ENCODE data around the gene DIABLO.
A peak's percentile ranks its signal among the peaks of the same experiment; 100 is the strongest.
"Not testable (repeated sequence)": the region's sequence is repeated elsewhere in the genome, so short reads cannot be mapped to it uniquely, and the experiment has no call there.

Gene DIABLO

DNA sequence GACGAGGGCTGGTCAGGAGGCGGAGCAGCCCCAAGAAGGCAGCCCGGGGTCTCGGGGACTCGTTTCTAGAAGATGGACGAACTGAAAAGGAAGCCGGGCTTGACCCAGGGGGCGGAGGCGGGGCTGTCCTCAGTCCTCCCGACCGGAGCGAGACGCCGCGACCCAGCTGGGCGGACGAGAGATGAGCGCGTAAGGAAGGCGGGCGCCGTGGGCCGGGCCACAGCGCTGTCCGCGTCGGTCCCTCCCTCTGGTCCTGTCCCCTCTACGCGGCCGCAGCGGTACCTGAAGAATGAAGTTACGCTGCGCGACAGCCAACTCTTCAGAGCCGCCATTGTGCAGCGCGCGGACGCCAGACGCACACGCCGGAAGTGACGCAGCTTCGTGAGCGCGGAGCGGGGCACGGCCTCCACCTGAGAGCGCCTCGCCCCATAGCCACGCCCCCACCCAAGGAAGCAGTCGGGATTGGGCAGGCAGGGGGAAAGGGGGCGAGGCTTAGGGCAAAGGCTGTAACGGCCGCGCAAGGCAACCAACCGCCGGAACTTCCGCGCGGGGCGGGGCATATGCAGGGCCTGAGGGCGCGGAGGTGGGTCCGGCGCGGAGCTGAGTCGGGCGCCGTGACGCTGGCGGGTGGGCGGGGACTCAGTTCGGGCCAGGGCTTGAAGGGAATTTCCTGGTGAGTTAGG, at the start of gene DIABLO:
DIABLO (minus strand) TSS at position 370 of the 683 bp plus-strand sequence; CDS start at position 332, 38 bp downstream.
- peak; percentile 100 for DNase-seq (ENCODE audit: low spot score)

DNA sequence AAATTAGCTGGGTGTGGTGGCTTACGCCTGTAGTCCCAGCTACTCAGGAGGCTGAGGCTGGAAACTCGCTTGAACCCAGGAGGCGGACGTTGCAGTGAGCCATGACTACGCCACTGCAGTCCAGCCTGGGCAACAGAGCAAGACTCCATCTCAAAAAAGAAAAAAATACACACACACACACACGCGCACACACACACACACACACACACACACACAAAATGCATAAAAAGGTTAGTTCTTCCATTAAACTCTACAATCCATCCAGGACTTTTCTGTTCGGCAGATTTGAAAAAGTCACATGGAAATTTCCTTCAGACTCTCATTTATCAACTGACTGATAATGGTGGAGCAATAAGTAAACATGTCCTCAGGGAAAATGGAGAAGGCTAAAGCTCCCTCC, 49.6 kb upstream of the DIABLO start:
- DNase-seq (ENCODE audit: low spot score), result no peak

DNA sequence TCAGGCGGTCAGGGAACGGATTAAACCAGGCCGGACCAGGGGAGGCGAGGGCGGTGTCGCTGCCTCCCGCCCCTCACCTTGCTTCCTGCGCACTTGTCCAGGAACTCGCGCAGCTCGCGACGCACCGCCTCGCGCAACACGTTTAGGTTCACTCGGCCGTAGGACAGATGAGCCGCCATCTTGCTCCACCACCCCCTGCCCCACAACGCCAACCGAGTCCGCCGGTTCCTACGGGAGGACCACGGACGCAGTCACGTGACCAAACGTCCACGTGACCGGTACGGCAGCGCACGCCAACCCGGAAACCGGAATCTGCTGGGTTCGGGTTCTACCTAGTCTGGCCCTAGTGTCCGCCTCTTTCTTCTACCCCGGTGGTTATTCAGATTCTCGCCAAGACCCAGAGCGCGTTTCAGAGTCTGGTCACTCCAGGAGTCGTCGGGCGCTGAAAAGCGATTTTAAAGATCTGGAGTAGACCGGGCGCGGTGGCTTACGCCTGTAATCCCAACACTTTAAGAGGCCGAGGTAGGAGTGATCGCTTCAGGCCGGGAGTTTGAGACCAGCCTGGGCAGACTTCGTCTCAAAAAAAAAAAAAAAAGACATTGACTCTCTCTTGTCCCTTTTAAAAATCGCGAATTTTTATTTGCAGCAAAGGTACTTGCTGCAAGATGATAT, 40.5 kb upstream of the DIABLO start, which contains the start of gene VPS33A:
VPS33A (minus strand) TSS at position 265 of the 672 bp plus-strand sequence; CDS start at position 179, 86 bp downstream.
- DNase-seq (ENCODE audit: low spot score), result peak; percentile 92

DNA sequence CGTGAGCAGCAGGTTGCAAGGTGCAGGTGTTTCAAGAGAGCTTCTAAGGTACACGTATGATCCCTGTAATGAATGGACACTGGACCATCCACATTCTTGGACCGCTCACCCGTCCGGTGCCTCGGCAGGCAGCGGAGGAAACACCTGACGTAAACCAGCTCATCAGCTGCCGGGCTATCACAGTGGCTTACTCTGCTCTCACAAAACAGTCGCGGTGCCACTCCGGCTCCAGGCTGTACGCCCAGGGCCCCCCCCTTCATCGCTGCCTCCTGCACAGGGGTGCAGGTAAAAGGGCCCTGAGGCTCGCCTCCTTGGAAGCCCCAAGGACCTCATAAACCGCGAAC, 40.0 kb upstream of the DIABLO start:
- peak; percentile 46 for DNase-seq (ENCODE audit: low spot score)

DNA sequence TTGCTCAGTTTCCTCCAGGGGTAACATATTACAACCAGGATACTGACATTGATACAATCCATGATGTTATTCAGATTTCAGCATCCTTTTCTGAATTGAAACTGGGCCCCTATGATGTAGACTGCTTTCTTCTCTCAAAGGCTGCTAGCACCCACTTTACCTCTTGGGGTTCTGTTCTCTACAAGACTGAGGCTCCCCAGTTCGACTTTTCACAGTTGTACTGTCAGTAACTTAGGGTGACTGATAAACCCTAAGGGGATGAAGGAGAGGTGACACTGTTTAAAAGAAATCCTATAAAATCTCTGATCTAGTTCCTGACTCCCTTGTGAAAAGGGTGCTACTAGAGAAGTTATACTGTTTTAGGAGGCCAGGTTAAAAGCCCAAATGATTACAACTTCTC, 39.6 kb upstream of the DIABLO start:
- peak; percentile 24 for DNase-seq (ENCODE audit: low spot score)

DNA sequence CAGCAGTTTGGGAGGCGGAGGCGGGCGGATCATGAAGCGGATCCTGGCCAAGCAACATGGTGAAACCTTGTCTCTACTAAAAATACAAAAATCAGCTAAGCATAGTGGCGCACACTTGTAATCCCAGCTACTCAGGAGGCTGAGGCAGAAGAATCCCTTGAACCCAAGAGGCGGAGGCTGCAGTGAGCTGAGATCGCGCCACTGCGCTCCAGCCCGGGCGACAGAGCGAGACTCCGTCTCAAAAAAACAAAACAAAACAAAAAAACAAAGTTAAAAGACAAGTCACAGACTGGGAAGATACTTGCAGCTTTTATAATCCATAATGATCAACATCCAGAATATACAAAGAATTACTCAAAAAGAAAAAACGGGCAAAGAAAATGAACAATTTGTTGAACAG, 34.9 kb upstream of the DIABLO start:
- not testable (repeated sequence) for DNase-seq (ENCODE audit: low spot score)

DNA sequence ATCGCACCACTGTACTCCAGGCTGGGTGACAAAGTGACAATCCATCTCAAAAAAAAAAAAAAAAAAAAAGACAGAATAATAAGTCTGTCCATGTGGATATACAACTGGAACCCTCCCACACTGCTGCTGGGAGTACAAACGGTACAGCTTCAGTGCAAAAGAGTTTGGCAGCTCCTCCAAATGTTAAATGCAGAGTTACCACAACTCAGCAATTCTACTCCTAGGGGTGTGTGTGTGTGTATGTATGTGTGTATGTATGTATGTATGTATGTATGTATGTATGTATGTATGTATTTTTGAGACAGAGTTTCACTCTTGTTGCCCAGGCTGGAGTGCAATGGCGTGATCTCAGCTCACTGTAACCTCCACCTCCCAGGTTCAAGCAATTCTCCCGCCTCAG, 33.1 kb upstream of the DIABLO start:
- not testable (repeated sequence) for DNase-seq (ENCODE audit: low spot score)

DNA sequence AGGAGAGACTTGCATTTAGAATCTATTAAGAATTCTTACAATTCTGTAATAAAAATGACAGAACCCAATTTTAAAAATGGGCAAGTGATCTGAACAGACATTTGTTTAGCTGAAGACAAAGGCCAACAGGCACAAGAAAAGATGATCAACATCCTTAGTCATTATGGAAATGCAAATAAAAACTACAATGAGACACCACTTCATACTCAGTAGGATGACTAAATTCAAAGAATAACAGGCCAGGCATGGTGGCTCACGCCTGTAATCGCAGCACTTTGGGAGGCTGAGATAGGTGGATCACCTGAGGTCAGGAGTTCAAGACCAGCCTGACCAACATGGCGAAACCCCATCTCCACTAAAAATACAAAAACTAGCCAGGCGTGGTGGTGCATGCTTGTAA, 32.6 kb upstream of the DIABLO start:
- not testable (repeated sequence) for DNase-seq (ENCODE audit: low spot score)

DNA sequence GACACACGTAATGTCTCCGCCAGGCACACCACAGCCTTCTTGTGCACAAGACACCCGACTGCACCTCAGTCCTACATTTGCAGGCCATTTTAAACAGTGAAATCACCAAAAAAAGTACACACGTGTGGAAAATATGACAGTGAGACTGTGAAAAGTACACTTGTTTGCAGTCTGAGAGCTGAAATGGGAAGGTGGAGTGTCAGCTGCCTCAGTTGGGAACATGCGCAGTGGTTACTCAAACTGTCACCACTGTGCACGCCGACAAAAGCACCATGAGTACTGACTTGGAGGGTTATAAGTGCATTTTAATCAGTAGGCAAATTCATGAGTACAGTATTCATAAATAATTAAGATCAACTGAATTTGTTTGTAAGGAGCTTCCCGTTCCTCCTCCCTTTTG, 24.7 kb upstream of the DIABLO start:
- no peak for DNase-seq (ENCODE audit: low spot score)

DNA sequence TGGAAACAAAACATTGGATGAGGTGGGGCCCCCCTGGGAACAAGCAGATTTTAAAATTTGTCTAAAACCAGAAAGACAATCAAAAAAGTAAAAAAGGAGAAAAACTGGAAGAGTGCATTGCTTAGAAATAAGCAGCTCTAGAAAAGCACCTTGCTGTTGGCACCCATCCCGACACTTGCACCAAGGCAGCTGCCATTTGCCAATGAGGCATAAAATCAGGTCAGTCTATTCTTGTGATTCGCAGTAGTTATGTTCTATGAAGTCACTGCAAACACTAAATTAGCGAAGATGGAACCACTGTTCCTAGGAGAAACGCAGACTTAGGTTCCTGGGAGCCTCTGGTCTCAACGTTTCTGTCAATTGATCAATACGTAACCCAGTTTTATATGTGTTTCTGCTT, 24.2 kb upstream of the DIABLO start:
- DNase-seq (ENCODE audit: low spot score), result no peak

DNA sequence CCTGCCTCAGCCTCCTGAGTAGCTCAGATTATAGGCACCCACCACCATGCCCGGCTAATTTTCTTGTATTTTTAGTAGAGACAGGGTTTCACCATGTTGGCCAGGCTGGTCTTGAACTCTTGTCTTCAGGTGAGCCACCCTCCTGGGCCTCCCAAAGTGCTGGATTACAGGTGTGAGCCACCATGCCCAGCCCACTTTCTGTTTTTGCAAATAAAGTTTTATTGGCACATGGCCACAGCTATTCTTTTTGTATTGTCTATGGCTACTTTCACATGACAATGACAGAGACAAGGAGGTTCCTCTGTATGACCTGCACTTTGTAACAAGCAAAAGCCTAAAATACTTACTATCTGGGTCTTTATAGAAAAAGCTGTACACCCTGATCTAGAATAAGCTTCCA, 19.7 kb upstream of the DIABLO start:
- no peak for DNase-seq (ENCODE audit: low spot score)

DNA sequence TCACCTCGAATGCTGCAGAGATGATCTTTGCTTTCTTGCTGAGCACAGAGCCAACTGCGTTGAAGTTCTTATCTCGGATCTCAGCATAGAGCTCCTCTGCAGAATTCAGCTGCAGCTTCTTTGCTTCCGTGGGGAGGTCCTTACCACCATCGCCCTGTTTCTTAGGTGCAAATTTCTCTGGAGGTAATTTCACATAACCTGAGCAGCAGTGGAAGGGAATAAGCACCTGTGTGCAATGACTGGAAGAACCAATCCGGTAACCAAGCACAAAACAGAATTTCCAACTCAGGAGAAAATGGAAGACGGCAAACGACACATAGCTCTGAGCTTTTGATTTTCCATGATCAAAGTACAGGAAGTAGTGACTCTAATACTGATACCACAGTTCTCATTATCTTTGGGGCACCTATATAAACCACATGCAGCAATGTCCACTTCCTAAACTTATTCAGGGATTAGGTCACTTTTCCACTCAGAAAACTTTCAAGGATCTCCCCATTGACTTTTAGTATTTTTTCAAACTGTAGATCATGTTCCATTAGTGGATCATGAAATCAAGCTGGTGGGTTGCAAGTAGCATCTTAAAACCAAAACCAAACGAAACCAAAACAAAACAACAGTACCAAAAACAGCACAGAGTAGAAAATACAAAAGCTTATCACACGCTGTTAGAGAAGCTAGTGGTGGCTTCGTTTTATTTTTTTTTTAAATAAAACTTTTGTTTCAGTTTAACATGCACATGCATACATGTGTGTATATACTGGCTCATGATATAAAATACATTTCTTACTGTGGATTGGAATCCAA, 18.9 kb upstream of the DIABLO start:
- DNase-seq (ENCODE audit: low spot score), result peak; percentile 51

DNA sequence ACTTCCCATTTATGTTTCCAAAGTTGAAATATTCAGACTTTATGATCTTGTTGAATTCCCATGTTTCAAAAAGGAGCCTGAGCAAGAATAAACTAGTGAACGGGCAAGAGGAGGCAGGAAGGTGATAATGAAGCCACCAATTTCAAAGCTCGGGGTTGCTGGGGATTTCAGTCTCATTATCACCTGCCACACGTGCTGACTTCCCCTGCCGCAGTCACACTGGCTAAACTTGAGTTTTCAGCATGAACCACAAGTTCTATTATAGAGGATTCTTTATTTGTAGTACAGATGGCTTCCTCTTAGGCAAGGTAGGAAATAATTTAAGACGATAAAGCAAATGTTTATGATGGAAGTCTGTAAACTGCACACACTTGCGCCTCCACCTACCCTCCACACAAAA, 18.1 kb upstream of the DIABLO start:
- DNase-seq (ENCODE audit: low spot score), result peak; percentile 43

DNA sequence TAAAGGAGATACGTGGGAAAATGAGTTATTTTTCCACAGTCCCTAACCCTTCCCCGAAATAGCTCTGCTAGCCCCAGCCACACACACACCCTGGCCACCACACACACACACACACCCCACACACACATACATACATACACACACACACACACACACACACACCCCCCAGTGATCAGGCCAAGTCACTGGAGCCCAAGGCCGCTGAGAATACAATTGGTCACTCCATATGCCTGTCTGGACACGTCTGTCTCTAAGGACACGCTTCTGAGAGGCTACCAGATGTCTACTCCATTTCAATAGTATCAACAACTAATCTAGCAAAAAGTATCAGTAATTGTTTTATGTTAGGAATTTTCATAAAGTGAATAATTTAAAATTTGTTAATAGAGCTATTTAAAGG, 13.0 kb upstream of the DIABLO start:
- DNase-seq (ENCODE audit: low spot score), result no peak

DNA sequence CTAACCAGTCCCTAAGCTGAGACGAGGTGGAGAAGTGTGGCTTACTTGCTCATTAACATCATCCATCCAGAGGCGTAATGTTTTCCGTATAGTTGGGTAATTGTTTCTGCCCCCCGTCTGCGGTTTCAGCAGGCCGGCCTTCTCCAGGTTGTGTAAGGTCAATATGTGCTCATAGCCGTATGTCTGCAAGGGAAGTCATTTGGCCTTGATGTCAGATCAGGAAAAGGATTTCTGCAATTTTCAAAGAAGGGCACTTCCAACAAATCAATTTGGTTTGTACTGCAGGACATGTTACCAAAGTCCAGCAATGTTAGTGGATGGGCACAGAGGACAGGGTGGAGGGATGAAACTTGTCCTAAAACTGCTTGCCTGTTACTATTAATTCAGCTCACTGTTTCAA, 9.9 kb upstream of the DIABLO start:
- no peak for DNase-seq (ENCODE audit: low spot score)

DNA sequence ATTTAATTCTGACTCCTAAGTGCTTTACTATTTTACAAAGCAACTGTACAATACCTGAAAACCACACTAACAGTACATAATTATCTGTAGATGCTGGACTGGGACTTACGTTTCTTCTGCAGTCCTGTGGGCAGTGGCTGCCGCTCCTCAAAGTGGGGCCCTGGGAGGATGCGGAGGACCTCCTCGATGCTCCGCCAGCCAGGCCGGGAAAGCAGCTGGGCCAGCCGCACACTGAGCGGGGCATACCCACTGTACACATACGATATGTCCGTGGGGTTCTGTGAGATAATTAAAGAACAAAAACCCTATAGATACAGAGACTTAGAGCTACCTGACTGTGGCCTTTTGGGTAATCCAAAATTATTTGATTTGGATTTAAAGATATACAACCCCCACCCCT, 6.8 kb upstream of the DIABLO start:
- no peak for DNase-seq (ENCODE audit: low spot score)

DNA sequence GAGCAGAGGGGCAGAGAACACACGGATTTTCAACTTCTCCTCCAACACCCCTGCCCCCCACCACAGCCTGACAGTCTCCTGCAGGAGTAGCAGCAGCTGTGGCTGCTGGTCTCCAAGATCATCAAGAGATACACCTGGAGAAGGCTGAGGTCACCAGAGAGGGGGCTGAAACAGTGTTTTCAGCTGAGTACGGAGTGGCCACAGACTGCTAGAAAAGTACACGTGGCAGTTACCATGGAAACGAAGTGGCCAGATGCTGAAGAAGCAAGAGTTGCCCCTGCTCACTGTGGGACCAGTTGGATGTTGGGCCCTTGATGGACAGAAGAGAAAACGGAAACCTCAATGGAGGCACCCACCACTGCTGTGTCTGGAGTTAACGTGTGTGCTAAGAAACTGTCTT, 4.9 kb upstream of the DIABLO start:
- DNase-seq (ENCODE audit: low spot score), result no peak

DNA sequence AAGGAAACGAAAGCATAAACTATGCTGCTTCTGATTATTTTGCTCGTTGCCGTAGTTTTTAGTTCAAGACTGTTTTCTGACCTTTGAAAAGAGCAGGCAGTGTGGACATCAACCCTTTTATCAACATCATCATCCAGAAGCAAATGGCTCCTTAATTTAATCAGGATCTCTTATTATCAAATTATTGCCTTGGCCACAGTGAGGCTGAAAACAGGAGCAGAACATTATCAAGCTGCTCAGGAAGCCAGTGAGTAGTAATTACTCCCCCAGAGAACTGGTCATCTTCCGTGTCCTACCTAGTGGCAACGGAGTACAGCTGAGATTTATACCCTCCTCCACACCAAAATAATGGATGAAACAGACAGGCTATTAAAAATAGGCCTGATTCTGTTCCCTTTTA, 2.2 kb upstream of the DIABLO start:
- no peak for DNase-seq (ENCODE audit: low spot score)

DNA sequence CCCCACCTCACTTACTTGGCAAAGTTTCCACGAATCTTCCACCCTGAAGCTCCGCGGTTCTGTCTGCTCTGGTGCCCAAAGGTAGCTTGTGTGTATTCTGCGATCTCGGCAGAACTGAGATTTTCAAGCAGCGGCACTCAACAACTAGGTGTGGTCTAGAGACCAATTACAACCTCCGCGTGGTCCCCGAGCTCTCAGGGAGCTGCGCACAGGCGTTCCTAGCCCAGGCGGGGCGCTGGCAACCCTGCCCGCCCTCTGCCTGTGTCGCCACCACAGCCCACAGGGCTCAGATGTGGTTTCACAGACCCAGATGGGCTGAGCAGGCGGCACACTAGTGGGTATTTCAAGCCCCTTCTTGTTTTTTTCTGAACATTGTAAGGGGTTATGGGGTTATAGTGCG, 1.5 kb upstream of the DIABLO start:
- peak; percentile 78 for DNase-seq (ENCODE audit: low spot score)

DNA sequence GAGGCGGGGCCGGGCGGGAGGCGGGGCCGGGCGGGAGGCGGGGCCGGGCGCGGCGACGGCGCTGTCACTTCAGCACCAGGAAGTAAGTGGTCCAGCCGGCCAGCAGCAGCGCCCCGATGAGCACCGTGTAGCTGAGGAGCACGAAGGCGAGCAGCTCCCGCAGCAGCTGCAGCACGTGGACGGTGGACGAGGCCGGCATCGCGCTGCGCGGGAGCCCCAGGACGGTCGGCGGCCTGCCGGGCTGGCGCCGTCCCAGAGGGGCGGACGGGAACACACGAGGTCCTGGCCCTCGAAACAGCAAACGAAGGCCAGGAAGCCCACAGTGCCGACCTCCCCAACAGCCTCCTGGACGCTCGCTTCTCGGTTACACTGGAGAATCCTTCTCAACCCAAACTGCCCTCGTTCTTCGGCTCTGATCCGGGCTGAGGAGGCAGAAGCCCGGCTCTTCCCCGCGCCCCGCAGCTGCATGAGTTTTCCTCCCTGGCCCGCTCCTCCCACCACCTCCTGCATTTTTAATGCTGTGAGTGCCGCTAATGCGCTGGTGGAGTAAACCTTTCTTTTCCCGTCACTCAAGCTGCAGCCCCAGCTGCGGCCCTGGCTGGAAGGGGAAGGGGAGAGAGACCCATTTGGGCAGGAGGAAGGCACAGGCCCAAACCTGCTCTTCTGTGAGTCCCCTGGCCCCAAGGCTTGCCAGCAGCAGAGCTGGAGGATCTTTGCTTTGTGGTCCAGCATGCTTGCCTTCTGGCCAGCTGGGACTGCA, 694 bp upstream of the DIABLO start:
- no peak for DNase-seq (ENCODE audit: low spot score)

DNA sequence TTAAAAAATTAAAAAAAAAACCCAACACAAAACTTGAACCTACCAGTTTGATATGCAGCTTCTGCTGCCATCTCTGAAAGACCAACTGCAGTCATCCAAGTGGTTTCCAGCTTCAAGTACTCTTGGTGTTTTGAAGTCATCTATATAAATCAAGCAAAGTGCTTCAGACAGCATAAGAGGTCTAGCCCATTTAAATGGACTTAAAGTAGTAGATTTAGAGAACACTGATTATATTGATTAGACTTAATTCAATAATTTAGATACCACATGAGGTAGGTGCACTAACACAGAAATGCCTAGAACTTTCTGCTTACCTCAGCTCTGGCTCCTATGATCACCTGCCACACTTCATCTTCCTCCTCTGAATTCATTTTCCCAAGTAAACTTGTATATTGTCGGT, 9.4 kb downstream of the DIABLO start:
- DNase-seq (ENCODE audit: low spot score), result no peak

DNA sequence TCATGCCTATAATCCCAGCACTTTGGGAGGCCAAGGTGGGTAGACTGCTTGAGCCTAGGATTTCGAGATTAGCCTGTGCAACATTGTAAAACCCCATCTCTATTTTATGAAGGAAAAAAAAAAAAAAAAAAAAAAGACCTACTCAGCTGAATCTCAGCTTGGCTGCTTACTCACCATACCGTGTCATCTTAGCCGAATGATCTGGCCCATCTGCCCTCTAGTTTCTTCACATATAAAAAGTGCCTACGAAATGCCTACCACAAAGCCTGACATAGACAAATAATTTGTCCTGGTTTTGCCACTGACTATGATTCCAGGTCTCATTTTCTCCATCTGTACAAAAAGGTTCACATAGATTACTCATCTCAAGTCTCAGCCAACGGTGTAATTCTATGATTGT, 10.1 kb downstream of the DIABLO start:
- no peak for DNase-seq (ENCODE audit: low spot score)
